Ureter (tissue), 1 donor: ENCODE measurements around the gene DDX50. TPM values are rescaled to one million over a fixed set of nuclear protein-coding genes. Genes with fewer than 3 reads are reported as not detected.
A peak's percentile ranks its signal among the peaks of the same experiment; 100 is the strongest.
"Not testable (repeated sequence)": the region's sequence is repeated elsewhere in the genome, so short reads cannot be mapped to it uniquely, and the experiment has no call there.

Experiments
- DNase-seq: peaks from one replicate; pipeline ENCODE4 v3.0.0-alpha.2; 2020; ENCODE audit warnings: low spot score
- total RNA-seq: library from RNA; stranded (reverse); gene quantifications from one replicate; pipeline ENCODE4 v1.2.4, GENCODE V29; 2023
- donor health status: DM: yes; HTN: yes; CAD: no.

Gene DDX50, protein sequence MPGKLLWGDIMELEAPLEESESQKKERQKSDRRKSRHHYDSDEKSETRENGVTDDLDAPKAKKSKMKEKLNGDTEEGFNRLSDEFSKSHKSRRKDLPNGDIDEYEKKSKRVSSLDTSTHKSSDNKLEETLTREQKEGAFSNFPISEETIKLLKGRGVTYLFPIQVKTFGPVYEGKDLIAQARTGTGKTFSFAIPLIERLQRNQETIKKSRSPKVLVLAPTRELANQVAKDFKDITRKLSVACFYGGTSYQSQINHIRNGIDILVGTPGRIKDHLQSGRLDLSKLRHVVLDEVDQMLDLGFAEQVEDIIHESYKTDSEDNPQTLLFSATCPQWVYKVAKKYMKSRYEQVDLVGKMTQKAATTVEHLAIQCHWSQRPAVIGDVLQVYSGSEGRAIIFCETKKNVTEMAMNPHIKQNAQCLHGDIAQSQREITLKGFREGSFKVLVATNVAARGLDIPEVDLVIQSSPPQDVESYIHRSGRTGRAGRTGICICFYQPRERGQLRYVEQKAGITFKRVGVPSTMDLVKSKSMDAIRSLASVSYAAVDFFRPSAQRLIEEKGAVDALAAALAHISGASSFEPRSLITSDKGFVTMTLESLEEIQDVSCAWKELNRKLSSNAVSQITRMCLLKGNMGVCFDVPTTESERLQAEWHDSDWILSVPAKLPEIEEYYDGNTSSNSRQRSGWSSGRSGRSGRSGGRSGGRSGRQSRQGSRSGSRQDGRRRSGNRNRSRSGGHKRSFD
- total RNA-seq = 33.9 TPM

DNA sequence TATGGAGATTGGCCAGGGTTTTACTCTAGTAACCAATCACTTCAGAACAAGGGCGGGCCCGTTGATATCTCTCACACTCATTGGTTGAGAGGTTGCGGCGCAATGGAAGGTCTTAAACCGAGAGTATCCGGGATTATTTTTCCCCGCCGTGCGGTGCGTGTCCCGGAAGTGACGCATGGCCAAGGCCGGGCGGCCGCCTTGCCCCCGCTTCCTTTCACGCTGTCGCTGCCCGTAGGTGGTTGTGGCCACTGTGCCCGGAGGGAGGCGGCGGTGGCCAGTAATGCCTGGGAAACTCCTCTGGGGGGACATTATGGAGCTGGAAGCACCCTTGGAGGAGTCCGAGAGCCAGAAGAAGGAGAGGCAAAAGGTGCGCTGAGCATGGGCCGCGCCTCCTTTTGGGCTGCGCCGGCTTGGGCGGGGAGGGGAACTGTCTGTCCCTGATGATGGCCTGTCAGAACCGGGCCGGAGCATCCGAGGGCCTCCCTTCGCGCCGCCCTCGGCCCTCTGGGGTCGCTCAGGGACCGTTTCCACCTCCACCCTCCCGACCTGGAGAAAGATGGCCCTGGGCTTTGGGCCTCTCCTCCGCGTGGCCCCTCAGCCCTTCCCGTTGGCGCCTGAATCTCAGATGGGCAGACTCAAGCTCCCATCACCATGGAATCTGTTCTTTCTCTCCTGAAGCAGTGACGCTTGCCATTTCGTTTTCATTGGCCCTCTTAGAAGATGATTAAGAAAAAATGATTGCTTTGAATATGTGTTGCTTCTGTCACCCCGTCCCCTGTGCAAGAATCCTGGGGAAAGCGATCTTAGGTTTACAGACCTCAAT lies at the start of gene DDX50:
Gene DDX50 (plus strand): TSS at position 211 of the 823 bp plus-strand sequence. CDS start 70 bp downstream, at position 281.
- peak; percentile 98 for DNase-seq

DNA sequence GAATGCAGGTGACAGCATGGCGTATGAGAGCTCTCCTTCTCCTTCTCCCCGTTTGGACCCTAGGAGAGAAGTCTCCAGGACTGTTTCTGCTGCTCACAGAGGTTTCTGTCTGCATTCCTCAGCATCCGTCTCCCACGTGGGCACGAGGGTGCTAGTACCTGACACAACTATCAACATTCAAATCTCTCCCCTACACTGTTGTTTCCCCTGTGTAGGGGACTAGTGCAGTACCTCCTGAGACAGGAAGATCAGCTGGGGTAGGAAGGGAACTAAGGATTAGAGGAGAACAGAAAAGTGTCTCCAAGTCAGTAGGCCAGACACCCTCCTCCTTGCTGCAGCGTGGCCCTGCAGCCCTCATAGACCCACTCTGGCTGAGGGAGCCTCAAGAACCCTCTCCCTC lies 44.8 kb upstream of the DDX50 start:
- DNase-seq = no peak

DNA sequence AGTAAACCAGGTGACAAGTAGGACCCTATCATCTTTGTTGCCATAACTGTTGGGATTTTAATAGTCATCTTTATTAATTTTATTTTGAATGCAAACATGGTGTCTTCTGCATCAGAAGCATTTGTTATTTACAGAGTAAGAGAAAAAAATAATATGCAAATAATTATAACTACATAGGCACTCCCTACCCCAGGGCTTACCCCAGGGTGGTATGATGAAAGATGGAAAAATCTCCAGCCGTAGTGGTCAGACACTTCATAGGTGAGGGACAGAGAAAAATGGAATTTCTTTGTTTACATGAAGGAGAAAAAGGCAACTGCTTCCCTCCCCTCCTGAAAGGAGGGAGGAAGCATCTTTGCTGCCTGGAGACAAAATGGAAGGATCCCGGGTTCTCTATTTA lies 44.1 kb upstream of the DDX50 start:
- no peak for DNase-seq

DNA sequence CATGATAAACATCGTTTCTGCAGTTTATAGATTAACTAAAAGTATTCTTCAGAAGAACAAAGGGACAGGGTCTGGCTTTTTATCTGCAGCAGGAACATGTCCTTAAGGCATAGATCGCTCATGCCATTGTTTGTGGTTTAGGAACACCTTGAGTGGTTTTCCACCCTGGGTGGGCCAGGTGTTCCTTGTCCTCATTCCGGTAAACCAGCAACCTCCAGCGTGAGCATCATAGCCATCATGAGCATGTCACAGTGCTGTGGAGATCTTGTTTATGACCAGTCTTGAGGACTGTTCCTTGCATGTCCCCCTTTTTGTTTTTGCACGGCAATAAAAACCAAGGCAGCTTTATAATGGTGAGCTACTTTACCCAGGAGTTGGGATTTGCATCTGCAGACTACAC lies 39.9 kb upstream of the DDX50 start:
- no peak for DNase-seq

DNA sequence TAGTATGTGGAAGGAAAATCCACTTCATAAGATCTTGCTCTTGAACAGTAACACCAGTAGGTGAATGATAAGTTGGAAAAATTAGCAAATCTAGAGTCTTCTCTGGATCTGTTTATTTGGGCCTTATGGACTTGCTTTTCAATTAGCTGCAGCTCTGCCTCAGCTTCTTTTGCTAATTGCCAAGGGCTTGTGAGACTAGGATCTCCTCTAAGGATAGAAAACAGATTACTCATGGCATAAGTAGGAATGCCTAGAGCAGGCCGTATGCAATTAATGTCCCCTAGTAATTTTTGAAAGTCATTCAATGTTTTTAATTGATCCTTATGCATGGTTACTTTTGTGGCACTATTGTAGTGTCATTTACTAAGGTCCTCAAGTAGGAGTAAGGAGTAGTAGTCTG lies 36.5 kb upstream of the DDX50 start:
- no peak for DNase-seq

DNA sequence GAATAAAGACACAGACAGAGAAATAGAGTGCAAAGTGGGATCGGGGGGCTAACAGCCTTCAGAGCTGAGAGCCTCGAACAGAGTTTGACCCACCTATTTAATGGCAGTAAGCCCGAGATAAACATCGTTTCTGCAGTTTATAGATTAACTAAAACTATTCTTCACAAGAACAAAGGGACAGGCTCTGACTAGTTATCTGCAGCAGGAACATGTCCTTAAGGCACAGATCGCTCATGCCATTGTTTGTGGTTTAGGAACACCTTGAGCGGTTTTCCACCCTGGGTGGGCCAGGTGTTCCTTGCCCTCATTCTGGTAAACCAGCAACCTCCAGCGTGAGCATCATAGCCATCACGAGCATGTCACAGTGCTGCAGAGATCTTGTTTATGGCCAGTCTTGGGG lies 32.9 kb upstream of the DDX50 start:
- not testable (repeated sequence) for DNase-seq

DNA sequence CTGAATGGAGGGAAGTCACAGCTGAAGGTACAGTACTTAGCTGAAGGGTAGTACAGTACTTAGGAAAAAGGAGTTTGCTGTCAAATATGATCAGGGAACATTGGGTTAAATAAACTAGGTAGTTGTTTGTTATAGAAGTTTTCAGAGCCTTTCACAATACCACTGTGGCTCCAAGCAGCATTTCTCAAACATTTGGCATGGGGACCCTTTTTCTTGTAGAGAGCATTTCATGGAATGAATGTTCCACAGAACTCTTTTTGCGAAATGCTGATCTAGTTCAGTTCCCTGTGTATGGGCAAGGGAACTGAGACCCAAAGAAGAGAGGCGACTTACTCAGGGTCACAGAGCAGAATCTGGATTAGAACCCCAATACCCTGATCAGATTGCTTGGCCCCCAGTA lies 31.5 kb upstream of the DDX50 start:
- no peak for DNase-seq

DNA sequence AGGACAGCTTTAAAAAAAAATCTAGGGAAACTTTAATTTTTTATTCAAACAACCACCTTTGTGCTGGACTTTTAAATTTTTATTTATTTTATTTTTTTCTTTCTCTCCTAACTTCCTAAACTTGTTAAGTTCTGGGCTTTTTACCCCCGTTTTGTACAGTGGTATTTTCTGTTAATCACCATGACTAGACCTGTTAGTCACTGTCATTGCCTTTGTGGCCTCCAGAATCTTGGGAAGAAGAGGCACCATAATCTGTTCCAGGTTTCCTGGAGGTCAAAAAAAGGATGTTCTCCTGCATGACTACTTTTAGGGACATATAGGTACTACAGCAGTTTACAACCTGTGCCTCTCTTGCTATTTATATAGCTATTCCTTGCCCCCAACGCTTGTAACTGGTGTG lies 31.1 kb upstream of the DDX50 start:
- DNase-seq = no peak

DNA sequence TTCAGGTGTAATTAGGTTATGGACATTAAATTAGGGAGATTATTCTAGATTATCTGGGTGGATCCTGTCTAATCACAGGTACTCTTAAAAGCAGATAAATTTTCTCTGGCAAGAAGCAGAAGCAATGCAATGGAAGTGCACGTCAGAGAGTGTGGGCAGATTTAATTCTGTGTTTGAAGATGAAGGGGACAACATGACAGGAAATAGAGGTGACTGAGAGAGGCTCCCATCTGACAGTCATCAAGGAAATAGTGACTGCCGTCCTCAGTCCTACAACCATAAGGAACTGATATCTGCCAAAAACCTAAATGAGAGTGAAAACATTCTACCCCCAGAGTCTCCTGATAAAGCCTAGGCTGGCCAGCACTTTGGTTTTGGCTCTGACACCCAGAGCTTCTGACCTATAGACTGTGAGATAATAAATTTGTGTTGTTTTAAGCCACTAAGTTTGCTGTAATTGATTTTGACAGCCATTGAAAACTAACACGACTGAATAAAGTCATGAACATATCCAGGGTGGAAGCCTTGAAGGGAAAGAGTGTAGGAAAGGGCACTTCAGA lies 30.5 kb upstream of the DDX50 start:
- no peak for DNase-seq

DNA sequence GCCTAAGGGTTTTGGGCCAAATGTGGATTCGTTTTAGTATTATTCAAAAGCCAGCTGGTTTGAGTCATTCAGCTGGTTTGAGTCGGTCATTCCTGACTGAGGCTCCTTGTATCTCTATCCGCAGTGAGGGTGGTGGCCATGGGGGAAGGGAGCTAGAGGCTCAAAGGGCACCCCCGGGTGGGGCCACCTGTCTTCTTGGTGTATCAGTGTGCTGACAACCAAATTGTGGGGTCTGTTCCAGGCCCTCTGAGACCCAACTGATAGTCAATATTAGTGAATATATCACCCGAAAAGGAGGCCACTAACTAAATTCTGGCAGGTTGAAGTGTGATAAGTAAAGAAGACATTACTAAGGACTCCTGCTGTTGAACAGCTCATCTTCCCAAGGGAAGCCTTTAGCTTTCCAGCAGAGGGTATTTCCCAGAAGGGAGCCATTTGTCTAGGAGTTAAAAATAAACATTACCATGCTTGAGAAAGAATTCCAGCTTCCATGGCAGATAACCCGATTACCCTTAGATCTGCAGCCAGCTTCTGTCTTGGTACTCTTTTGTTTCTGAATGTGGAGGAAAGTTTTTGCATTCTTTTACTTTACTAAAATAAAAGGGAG lies 29.9 kb upstream of the DDX50 start:
- no peak for DNase-seq

DNA sequence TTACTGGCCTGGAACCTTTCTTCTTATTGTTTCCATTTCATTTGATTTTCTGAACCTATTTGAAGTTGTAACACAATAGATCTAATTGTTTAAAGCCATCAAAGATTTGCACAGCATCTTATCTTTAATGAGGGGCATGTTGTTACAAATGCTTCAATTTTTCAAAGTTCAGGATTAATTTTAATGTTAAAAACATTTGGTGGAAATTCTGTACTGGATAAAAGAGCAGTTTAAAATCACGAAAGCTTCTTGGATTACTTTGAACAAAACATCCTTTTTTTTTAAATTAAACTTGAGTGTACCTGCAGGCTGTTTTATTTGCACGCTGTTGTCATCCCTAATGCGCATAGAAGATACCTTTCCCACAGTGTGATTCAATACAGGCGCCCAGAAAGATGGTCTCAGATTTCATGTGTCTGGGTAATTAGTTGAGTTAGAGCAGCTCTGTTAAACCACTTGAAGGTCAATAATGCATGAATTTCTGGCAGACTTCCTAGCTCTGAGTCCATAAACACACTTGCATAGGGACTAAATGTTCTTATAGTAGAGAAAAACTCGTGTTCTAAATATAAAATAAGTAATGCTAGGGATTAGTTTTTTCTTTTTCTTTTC lies 29.3 kb upstream of the DDX50 start:
- no peak for DNase-seq

DNA sequence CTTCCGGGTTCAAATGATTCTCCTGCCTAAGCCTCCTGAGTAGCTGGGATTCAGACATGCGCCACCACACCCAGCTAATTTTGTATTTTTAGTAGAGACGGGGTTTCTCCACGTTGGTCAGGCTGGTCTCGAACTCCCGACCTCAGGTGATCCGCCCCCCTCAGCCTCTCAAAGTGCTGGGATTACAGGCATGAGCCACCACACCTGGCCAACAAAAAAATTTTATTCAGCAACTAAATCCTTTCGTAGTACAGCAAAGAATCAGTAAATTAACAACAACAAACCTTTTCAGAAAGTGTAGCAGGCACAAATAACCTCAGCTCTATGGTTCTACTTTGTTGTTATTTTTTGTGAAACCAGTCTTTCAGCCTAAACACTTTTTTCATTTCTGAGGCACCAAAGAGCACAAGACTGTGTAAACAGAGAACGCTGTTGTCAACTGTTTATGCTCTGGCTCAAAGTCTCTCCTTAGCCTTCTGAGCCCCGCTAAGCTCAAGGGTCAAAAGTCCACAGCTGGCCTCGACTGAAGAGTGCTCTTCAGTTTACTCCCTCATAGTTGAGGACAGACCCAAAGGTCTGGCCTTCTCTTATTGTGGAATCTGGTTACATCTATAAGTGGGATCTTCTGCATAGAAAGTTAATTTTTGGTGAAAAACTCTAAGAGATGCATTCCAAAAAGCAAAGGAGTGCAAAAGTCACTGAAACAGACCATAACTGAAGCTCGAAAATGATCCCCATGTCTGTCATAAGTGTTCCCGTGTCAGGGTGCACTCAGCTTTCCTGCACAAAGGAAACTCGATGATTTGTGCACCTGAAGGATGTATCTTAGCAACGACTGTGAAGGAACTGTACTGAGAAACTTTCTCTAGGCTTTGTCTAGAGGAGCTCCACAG lies 24.6 kb upstream of the DDX50 start:
- DNase-seq = no peak

DNA sequence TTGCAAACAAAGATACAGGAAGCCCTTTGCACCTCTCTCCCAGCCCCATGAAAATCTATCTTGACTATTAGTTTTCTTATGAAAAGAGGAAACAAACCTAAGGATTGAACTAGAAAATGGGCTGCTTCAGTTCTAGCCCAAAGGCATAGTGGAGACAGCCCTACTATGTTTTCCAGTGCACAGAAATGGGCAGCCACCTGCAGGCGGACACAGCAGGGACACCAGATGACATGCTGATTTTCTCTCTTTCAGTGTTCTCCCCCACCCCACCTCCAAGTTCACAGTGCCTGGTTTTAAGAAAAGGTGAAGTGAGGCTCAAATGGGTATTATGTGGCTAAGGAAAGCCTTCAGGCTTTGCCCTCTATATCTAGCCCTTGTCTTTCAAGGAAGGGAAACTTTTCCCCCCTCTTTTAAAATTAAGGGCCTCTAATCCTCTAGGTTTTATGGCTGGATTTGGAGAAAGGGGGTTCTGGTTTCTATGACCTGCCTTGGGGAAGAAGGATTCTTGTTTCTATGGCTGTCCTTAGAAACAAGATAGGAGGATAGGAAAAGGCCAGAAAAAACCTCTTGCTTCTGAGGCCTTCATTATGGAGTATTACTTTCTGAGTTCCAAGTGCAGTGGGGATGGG lies 23.5 kb upstream of the DDX50 start:
- no peak for DNase-seq

DNA sequence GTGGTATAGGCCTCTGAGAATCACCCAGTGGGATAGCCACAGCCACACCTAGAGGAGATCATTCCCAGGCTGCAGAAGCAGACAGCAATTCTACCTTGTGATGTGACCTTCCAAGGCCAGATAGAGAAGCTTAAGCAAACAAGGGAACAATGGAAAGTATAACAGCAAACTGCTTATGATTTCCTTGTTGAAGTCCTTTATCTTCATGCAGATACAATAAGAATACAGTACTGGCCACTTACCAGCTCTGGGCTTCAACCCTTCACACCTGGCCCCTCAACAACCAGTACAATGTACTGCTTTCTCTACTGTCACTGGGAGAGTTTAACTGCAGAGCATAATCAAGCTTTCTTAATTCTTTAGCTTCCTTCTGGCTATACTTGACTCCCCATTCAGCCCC lies 22.6 kb upstream of the DDX50 start:
- no peak for DNase-seq

DNA sequence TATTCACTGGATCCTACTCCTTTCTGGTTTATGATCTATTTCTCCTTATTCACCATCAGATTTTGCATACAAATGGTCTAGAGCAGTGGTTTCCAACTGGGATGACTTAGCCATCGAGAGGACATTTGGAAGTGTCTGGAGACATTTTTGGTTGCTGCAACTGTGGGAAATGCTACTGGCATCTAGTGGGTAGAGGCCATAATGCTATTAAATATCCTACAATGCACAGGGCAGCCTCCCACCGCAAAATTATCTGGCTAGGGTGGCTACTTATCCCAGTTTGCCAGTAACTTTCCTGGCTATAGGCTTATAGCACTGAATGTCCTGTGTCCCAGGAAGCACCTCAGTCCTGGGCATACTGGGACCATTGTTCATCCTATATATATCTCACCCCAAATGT lies 21.5 kb upstream of the DDX50 start:
- no peak for DNase-seq

DNA sequence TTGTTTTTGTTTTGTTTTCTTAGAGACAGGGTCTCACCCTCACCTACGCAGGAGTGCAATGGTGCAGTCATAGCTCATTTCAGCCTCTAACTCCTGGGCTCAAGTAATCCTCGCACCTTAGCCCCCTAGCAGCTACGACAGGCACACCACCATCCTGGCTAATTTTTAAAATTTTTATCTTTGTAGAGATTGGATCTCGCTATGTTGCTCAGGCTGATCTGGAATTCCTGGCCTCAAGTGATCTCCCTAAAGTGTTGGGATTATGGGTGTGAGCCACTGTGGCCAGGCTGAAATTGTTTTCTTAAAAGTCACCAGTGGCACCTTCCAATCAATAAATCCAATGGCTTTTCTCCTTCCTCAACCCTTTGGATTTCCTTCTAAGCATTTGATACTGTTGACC lies 20.9 kb upstream of the DDX50 start:
- DNase-seq = no peak

DNA sequence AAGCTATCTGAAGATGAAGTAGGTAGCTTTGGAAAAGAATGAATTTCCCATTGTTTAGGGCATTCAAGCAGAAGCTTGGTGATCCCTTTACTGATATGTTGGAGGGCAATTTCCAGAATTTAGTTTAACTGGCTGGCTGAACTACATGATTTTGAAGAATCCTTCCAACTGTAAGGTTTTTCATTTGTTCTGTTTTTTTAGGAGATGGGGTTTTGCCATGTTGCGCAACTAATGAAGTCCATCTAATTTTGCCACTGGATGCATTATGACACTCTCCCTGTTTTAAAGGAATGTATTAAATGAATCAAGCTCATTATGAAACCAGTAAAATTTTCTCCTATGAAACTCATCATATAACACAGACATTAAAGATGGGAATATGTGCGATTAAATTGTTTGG lies 6.1 kb upstream of the DDX50 start:
- no peak for DNase-seq

DNA sequence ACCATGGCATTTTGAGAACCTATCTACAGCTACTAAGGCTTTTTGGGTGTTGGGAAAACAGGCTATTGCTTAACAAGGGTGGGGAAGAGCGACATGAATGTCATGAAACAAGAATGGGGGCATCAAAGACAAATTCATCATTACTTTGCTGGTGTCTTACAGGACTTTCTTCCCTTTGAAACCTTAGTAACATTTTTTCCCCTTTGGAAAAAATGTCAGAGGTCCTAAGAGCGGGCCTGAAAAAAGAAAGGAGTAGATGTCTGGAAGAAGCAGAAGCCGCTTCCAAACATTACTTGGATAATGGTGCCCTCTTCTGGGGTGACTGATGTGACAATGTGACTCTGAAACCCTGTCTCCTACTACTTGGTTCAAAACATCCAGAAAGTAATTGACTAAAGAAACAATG lies 3.8 kb upstream of the DDX50 start:
- peak; percentile 60 for DNase-seq

DNA sequence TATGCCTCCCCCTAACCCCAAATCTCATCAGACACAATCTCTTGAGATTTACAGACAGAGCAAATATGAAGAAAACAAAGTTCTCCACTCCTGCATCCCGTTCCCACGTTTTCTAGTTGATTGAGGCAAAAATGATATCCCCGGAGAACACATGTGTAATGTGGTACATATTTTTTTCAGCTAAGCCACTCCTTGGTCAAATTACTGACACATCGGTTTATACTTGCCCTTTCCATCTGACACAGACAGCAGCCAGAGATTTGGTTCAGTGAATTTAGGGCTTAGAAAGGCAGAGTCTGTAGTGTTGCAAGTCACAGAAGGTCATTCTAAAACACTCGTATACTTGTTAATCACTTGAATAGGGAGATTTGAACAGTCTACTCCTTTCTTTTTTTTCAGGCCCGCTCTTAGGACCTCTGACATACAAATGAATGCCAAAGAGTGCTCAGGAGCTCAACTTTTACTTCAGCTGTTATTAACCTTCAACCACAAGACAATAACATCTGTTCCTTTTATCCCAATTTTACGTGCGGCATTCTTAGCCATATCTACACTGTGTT lies 1.8 kb upstream of the DDX50 start:
- no peak for DNase-seq
